Astrocyte of the spinal cord (primary cell): ENCODE data around the gene HHIP.
"Not testable (repeated sequence)": the region's sequence is repeated elsewhere in the genome, so short reads cannot be mapped to it uniquely, and the experiment has no call there.

Source experiments
- DNase-seq: peaks from one replicate; pipeline ENCODE4 v3.0.0; 2011; ENCODE audit warnings: low read depth, low spot score
- H3K4me3 ChIP-seq: 2 replicates; pipeline ENCODE4 v1.5.1; 2011; ENCODE audit warnings: low read depth, mild to moderate bottlenecking, low read length, moderate library complexity
- in situ Hi-C: cut with HindIII; loops from 2 replicates; pipeline ENCODE4 v1.10.0; 2017; ENCODE audit warnings: low sequenced_read_pairs
- TF ChIP-seq, protein P1 (sequence below): IDR thresholded peaks from 2 replicates; pipeline ENCODE4 v1.5.1; 2012; ENCODE audit warnings: low read depth, mild to moderate bottlenecking, low read length, inconsistent platforms

Gene HHIP

DNA sequence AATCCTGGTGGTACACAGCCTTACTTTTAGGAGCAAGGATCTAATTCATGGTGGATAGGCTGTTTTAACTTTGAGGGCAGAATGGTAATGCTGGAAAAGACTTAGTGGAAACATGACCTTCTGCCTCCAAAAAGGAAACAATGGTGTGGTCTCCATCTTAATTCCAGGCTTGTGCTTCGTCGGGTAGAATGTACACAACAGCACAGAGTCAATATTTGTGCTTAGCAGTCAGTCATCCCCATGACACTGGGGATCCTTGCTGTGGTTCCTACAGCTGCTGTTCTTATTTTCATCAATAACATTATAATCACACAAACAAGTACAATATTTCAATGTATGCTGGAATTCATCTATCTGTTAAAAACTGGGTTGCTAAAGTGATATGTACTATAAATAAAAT, 104.4 kb downstream of the HHIP start:
- TF ChIP-seq, protein P1, sequence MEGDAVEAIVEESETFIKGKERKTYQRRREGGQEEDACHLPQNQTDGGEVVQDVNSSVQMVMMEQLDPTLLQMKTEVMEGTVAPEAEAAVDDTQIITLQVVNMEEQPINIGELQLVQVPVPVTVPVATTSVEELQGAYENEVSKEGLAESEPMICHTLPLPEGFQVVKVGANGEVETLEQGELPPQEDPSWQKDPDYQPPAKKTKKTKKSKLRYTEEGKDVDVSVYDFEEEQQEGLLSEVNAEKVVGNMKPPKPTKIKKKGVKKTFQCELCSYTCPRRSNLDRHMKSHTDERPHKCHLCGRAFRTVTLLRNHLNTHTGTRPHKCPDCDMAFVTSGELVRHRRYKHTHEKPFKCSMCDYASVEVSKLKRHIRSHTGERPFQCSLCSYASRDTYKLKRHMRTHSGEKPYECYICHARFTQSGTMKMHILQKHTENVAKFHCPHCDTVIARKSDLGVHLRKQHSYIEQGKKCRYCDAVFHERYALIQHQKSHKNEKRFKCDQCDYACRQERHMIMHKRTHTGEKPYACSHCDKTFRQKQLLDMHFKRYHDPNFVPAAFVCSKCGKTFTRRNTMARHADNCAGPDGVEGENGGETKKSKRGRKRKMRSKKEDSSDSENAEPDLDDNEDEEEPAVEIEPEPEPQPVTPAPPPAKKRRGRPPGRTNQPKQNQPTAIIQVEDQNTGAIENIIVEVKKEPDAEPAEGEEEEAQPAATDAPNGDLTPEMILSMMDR: no peak
- no peak overlapping the region for H3K4me3 ChIP-seq
- in situ Hi-C loops: no loop called here
- no peak for DNase-seq

DNA sequence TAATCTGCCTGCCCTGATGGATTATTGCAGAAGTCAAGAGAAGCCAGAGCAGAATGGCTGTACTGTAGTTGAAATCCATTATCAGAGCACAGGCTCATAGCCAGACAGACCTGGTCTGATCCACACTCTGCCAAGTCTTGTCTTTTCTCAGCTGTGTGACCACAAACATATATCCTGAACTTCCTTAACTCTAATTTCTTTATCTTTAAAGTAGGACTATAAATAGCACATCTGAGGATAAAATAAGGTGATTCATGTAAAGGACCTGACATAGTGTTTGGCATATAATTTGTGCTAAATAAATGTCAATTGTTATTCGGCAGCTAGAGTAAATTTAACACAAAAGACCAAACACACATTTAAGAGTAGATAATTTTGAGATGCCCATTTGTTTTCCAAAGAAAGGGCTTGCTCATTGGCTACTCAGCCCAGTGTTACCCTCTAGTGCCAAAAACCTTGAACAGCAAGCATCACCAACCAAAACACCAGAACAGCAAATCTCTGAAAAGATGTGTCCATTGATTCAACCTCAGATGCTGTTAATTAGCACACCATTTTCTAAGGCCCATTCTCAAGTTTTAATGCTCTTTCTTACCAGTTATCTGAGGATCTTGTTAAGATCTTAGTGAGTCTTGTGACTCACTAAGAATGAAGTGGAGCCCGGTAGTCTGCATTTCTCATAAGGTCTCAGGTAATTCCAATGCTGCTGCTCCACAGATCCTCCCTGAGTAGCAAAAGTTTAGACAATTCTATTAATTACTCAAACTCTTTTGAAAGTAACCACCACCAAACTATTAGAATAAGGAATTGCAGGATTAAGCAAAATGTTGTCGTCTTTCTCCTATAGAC, 108.8 kb downstream of the HHIP start:
- TF ChIP-seq, protein P1: peak; percentile 69
- no peak overlapping the region for H3K4me3 ChIP-seq
- in situ Hi-C loops: no loop called here
- DNase-seq: peak; percentile 77

DNA sequence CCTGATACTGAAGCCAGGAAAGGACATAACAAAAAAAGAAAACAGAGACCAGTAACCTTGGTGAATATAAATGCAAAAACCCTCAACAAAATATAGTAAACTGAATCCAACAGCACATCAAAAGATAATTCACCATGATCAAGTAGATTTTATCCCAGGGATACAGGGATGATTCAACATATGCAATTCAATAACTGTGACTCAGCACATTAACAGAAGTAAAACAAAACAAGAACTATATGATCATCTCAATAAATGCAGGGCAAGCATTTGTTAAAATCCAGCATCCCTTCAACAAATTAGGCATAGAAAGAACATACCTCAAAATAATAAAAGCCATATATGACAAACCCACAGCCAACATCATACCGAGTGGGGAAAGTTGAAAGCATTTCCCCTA, 112.0 kb downstream of the HHIP start:
- no peak for DNase-seq
- in situ Hi-C loops: no loop called here

DNA sequence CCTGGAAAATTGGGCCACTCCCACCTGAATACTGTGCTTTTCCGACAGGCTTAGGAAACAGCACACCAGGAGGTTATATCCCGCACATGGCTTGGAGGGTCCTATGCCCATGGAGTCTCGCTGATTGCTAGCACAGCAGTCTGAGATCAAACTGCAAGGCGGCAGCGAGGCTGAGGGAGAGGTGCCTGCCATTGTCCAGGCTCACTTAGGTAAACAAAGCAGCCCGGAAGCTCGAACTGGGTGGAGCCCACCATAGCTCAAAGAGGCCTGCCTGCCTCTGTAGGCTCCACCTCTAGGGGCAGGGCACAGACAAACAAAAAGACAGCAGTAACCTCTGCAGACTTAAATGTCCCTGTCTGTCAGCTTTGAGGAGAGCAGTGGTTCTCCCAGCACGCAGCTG, 122.9 kb downstream of the HHIP start:
- in situ Hi-C loops, H3K4me3 ChIP-seq, DNase-seq: not testable (repeated sequence)

More for the DNA sequence above, 112.0 kb downstream of the HHIP start:
- no peak overlapping the region for H3K4me3 ChIP-seq
- TF ChIP-seq, protein P1: no peak

DNA sequence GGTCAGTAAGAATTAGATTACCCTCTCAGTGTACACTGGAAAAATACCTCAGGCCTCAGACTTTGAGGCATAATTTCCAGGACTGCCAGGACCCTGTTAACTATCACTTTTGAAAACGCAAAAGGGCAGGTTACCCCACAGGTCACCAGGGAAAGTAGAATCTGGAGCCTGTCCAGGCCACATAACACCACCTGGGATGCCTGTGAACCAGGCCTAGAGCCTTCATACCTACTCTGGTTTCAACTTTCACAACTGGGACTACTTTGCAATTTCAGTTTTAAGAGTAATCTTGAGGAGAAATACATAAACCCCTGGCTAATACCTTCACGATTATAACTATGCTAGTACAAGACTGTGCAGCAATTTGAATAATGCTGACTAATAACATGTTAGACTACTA, 132.4 kb downstream of the HHIP start:
- in situ Hi-C loops: no loop called here
- no peak for DNase-seq
- TF ChIP-seq, protein P1: no peak
- H3K4me3 ChIP-seq: no peak overlapping the region

DNA sequence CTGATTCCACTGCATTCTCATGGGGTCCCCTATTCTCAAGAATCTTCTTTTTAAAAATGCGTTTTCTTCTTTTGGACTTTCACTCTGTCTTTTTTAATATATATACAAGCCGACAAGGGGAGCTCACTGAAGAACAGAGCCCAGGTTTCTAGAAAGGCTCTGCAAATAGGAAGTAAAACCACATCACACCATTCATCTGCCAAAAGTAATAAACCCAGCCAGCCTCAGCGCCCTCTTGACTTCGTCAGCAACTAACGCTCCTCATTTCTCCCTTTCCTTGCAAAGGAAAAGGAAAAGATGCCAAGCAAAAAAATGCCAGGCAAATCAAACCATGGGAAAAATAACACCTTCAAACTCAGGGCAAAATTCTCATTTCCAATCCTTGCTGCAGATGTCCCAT, 136.4 kb downstream of the HHIP start:
- TF ChIP-seq, protein P1: no peak
- DNase-seq: peak; percentile 56
- in situ Hi-C loops: no loop called here
- no peak overlapping the region for H3K4me3 ChIP-seq

DNA sequence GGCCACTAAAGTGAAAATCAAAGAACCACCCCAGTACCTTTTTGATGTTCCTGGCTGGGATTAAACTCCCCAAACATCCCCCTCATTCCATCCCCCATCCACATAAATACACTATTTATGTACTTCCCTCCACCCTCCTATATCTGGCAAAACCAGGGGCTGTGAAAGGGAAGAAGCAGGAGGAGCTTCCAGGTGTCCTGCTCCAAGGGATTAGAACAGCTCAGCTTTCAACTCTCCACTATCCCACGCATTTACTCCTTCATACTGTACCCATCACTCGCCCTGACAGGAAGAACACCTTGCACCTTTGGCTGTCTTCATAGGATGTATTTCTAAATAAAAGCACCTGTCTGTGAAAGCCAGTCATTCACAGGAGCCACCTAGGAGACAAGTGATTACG, 140.0 kb downstream of the HHIP start:
- DNase-seq: no peak
- TF ChIP-seq, protein P1: no peak
- H3K4me3 ChIP-seq: no peak overlapping the region
- in situ Hi-C loops: no loop called here
